HEK293 (cell line): ENCODE results near the gene SORT1.
A peak's percentile ranks its signal among the peaks of the same experiment; 100 is the strongest.

Source experiments
- CTCF ChIA-PET: fragments of 350-600 bp; formaldehyde crosslinking; extraction: SDS; loops from one replicate; lab custom pipeline; 2021; ENCODE audit warnings: antibody characterized with exemption; lab: Yijun Ruan, JAX
- POLR2A ChIA-PET: fragments of 300-600 bp; formaldehyde crosslinking; extraction: SDS; loops from one replicate; lab custom pipeline; 2020; ENCODE audit warnings: antibody characterized with exemption, inconsistent platforms; lab: Yijun Ruan, JAX
- H3K27ac ChIP-seq: fragments of 200-500 bp; sonication (Bioruptor generic); 2 replicates; pipeline ENCODE4 v1.5.1; 2014; ENCODE audit warnings: low read depth, low read length, control low read depth, inconsistent platforms; ENCODE audit errors: extremely low read depth
- H3K36me3 ChIP-seq, 2 experiments: fragments of 200-500 bp in 1 of 2; sonication (Bioruptor generic) in 1 of 2; 1 replicate in 1 of 2; 2 replicates in 1 of 2; pipeline ENCODE4 v1.5.1; 2014 to 2017; ENCODE audit warnings: inconsistent platforms in 2 of 2, low read length in 2 of 2; ENCODE audit not compliant: control insufficient read depth in 2 of 2, insufficient read depth in 1 of 2
- H3K4me1 ChIP-seq: fragments of 200-500 bp; sonication (Bioruptor generic); 2 replicates; pipeline ENCODE4 v1.5.1; 2014; ENCODE audit warnings: mild to moderate bottlenecking, low read length, inconsistent platforms; ENCODE audit not compliant: control insufficient read depth, insufficient read depth
- H3K4me3 ChIP-seq: 2 replicates; pipeline ENCODE4 v1.5.1; 2011; ENCODE audit warnings: low read depth, mild to moderate bottlenecking, control low read depth, low read length, moderate library complexity
- H3K9me3 ChIP-seq: fragments of 200-500 bp; sonication (Bioruptor generic); 2 replicates; pipeline ENCODE4 v1.5.1; 2014; ENCODE audit warnings: low read depth, low read length, inconsistent platforms; ENCODE audit not compliant: control insufficient read depth, insufficient read depth
- CTCF ChIP-seq: fragments of 450-650 bp; formaldehyde crosslinking; IDR thresholded peaks from 2 replicates; pipeline ENCODE4 v1.5.1; 2016; ENCODE audit warnings: missing biosample characterization, missing genetic modification characterization
- OSR2 ChIP-seq: fragments of 450-650 bp; formaldehyde crosslinking; IDR thresholded peaks from 2 replicates; pipeline ENCODE4 v1.5.1; 2016; ENCODE audit warnings: missing biosample characterization, missing genetic modification characterization
- PRDM1 ChIP-seq: fragments of 450-650 bp; formaldehyde crosslinking; IDR thresholded peaks from 2 replicates; pipeline ENCODE4; 2016; ENCODE audit warnings: missing biosample characterization, missing genetic modification characterization
- SCRT2 ChIP-seq: fragments of 450-650 bp; formaldehyde crosslinking; IDR thresholded peaks from 2 replicates; pipeline ENCODE4 v1.5.1; 2016; ENCODE audit warnings: missing biosample characterization, missing genetic modification characterization
- TCF7L2 ChIP-seq: IDR thresholded peaks from 2 replicates; pipeline ENCODE4 v1.6.1; 2011; ENCODE audit warnings: low read depth, mild to moderate bottlenecking, inconsistent platforms, low read length, moderate library complexity, borderline replicate concordance
- TSHZ1 ChIP-seq: fragments of 450-650 bp; formaldehyde crosslinking; IDR thresholded peaks from 2 replicates; pipeline ENCODE4 v1.5.1; 2016; ENCODE audit warnings: missing biosample characterization, missing genetic modification characterization, borderline replicate concordance
- ZBTB17 ChIP-seq: fragments of 450-650 bp; formaldehyde crosslinking; IDR thresholded peaks from 2 replicates; pipeline ENCODE4 v1.5.1; 2016; ENCODE audit warnings: missing biosample characterization, missing genetic modification characterization
- ZFP69B ChIP-seq: fragments of 450-650 bp; formaldehyde crosslinking; IDR thresholded peaks from 2 replicates; pipeline ENCODE4 v1.5.1; 2016; ENCODE audit warnings: missing biosample characterization, missing genetic modification characterization
- ZNF138 ChIP-seq: fragments of 450-650 bp; formaldehyde crosslinking; IDR thresholded peaks from 2 replicates; pipeline ENCODE4 v1.5.1; 2016; ENCODE audit warnings: missing biosample characterization, missing genetic modification characterization, borderline replicate concordance
- ZNF19 ChIP-seq: fragments of 450-650 bp; formaldehyde crosslinking; IDR thresholded peaks from 2 replicates; pipeline ENCODE4; 2016; ENCODE audit warnings: missing biosample characterization, missing genetic modification characterization, low read depth
- ZNF24 ChIP-seq: fragments of 450-650 bp; formaldehyde crosslinking; IDR thresholded peaks from 2 replicates; pipeline ENCODE4 v1.5.1; 2016; ENCODE audit warnings: missing biosample characterization, missing genetic modification characterization
- ZNF292 ChIP-seq: fragments of 450-650 bp; formaldehyde crosslinking; IDR thresholded peaks from 2 replicates; pipeline ENCODE4 v1.5.1; 2016; ENCODE audit warnings: low read depth, missing biosample characterization, missing genetic modification characterization, borderline replicate concordance
- ZNF580 ChIP-seq: fragments of 450-650 bp; formaldehyde crosslinking; IDR thresholded peaks from 2 replicates; pipeline ENCODE4 v1.5.1; 2016; ENCODE audit warnings: missing biosample characterization, missing genetic modification characterization
- ZNF585B ChIP-seq: fragments of 450-650 bp; formaldehyde crosslinking; IDR thresholded peaks from 2 replicates; pipeline ENCODE4 v1.5.1; 2016; ENCODE audit warnings: missing biosample characterization, missing genetic modification characterization
- ZNF645 ChIP-seq: fragments of 450-650 bp; formaldehyde crosslinking; IDR thresholded peaks from 2 replicates; pipeline ENCODE4; 2016; ENCODE audit warnings: missing biosample characterization, missing genetic modification characterization
- ZNF660 ChIP-seq: fragments of 450-650 bp; IDR thresholded peaks from 2 replicates; pipeline ENCODE4 v1.5.1; 2018; ENCODE audit warnings: missing biosample characterization, mild to moderate bottlenecking, missing genetic modification characterization
- ZSCAN5A ChIP-seq: fragments of 450-650 bp; formaldehyde crosslinking; IDR thresholded peaks from 2 replicates; pipeline ENCODE4 v1.5.1; 2016; ENCODE audit warnings: missing biosample characterization, missing genetic modification characterization

Gene SORT1

GRCh38 chr1:109425391-109426280 lies 27.9 kb upstream of the SORT1 start (continued):
- TF ChIP-seq TSHZ1 (tag by site-specific recombination): no peak
- TF ChIP-seq ZNF24 (tag by site-specific recombination): 0 out of 2 replicates have a peak, but pooled peaks have one; percentile 48
- TF ChIP-seq ZNF138 (tag by site-specific recombination): no peak
- peak; percentile 26; the same call in 1 of the 2 replicates for TF ChIP-seq ZNF580 (tag by site-specific recombination)
- TF ChIP-seq ZNF660 (tag by site-specific recombination): peak; percentile 71; the same call in 1 of the 2 replicates
- no peak for TF ChIP-seq ZNF645 (tag by site-specific recombination)
- TF ChIP-seq OSR2 (tag by site-specific recombination): 0 out of 2 replicates have a peak, but pooled peaks have one; percentile 29
- TF ChIP-seq SCRT2: peak; percentile 89
- TF ChIP-seq ZNF19 (tag by site-specific recombination): no peak
- peak; percentile 62 for TF ChIP-seq ZBTB17
- TF ChIP-seq ZFP69B (tag by site-specific recombination): peak; percentile 58; the same call in 1 of the 2 replicates
- no peak for TF ChIP-seq ZNF585B (tag by site-specific recombination)
- TF ChIP-seq PRDM1 (tag by site-specific recombination): no peak

GRCh38 chr1:109423498-109423897 lies 25.8 kb upstream of the SORT1 start:
- H3K36me3 ChIP-seq: peaks cover 13 to 43% of the 10 kb centered on the region in 2 experiments; a peak in 2 of 3 replicates
- ChIA-PET POLR2A (no interaction called here), CTCF (interaction anchor here (0.6 to 1.3 kb wide), 7 partner anchors 30 to 584 kb away, joined by 3 to 7 read pairs (median 5); no protein-coding TSS in a partner anchor)
- TF ChIP-seq ZSCAN5A (tag by site-specific recombination): no peak
- no peak for TF ChIP-seq TCF7L2
- 0 out of 2 replicates have a peak, but pooled peaks have one; percentile 31 for TF ChIP-seq PRDM1 (tag by site-specific recombination)
- no peak for TF ChIP-seq CTCF (tag by site-specific recombination)
- TF ChIP-seq ZNF292: no peak
- no peaks in the 10 kb centered on the region for H3K4me1 ChIP-seq
- H3K9me3 ChIP-seq: no peaks in the 10 kb centered on the region
- no peak overlapping the region for H3K27ac ChIP-seq
- H3K4me3 ChIP-seq: no peak overlapping the region
